K562 (cell line): ENCODE results near the gene RASGEF1C. TPM values are rescaled to one million over a fixed set of nuclear protein-coding genes. Genes with fewer than 3 reads are reported as not detected.

Experiments used
- ATAC-seq: fragments of 200-7000 bp; cut with Tn5 transposase; 3 replicates; pipeline ENCODE4 v1.9.1; 2020; ENCODE audit warnings: moderate library complexity
- BruUV-seq: library from RNA; stranded (reverse); fragments of 400-500 nt; replicated peaks from 2 replicates; lab custom pipeline; 2021; lab: Mats Ljungman, UMichigan
- CTCF ChIA-PET: fragments of 300-600 bp; formaldehyde crosslinking; extraction: SDS; loops from one replicate; lab custom pipeline; 2021; ENCODE audit warnings: low intra/inter-chr PET ratio; lab: Yijun Ruan, JAX
- POLR2A ChIA-PET: fragments of 300-600, 350-650 bp; sonication (Branson Sonifier 250); formaldehyde crosslinking; extraction: SDS; loops from one replicate; lab custom pipeline; 2021; ENCODE audit warnings: antibody characterized with exemption, inconsistent platforms; lab: Yijun Ruan, JAX
- DNase-seq, 4 experiments: peaks; one replicate each; pipeline versions ENCODE4 v3.0.0 to v3.0.0-alpha.2; 2011 to 2018; ENCODE audit warnings: low spot score in 3 of 4, mixed read lengths in 3 of 4; ENCODE audit errors: extremely low read depth in 1 of 4
- FAIRE-seq: peaks from 2 replicates; lab custom pipeline; 2011; peaks lifted over from hg19 to GRCh38; lab: Jason Lieb, UNC
- H2AFZ ChIP-seq: 2 replicates; pipeline ENCODE4 v1.6.0; 2011; ENCODE audit warnings: low read depth, low read length, control low read depth, inconsistent platforms
- H3K27ac ChIP-seq: fragments of 200-600 bp; 3 replicates; pipeline ENCODE4 v1.8.0; 2011; ENCODE audit warnings: low read depth, mild to moderate bottlenecking, control low read depth, inconsistent platforms, low read length, moderate library complexity, mixed read lengths; ENCODE audit errors: extremely low read depth
- H3K27me3 ChIP-seq, 2 experiments: fragments of 300-600 bp in 1 of 2; 2 replicates in 1 of 2; 3 replicates in 1 of 2; pipeline versions ENCODE4 v1.6.0 to v1.8.0; 2011; ENCODE audit warnings: inconsistent platforms in 2 of 2, low read length in 2 of 2, mild to moderate bottlenecking in 1 of 2, mixed read lengths in 1 of 2, moderate library complexity in 1 of 2; ENCODE audit not compliant: control insufficient read depth in 2 of 2, insufficient read depth in 2 of 2
- H3K36me3 ChIP-seq: fragments of 300-600 bp; 3 replicates; pipeline ENCODE4 v1.8.0; 2011; ENCODE audit warnings: mild to moderate bottlenecking, low read length, inconsistent platforms; ENCODE audit not compliant: control insufficient read depth, insufficient read depth
- H3K4me1 ChIP-seq, 2 experiments: fragments of 200-600 bp in 1 of 2; replicated peaks in 1 of 2; 2 replicates in 1 of 2; 3 replicates in 1 of 2; pipeline versions ENCODE4 v1.5.1 to v1.8.0; 2011; ENCODE audit warnings: inconsistent platforms in 2 of 2, low read length in 2 of 2, mild to moderate bottlenecking in 1 of 2, mixed read lengths in 1 of 2, moderate library complexity in 1 of 2; ENCODE audit not compliant: control insufficient read depth in 2 of 2, insufficient read depth in 2 of 2
- H3K4me2 ChIP-seq: 2 replicates; pipeline ENCODE4 v1.6.1; 2011; ENCODE audit warnings: low read length, control low read depth, inconsistent platforms, mixed read lengths; ENCODE audit not compliant: insufficient read depth
- H3K4me3 ChIP-seq: fragments of 200-600 bp; sonication (generic), shearing (Covaris generic); 2 replicates; pipeline ENCODE4 v1.5.1; 2016; ENCODE audit warnings: control low read depth, inconsistent platforms
- H3K79me2 ChIP-seq: fragments of 200-600 bp; 3 replicates; pipeline ENCODE4 v1.8.0; 2011; ENCODE audit warnings: low read length, inconsistent platforms; ENCODE audit not compliant: control insufficient read depth, insufficient read depth
- H3K9ac ChIP-seq, 2 experiments: 2 replicates each; pipeline versions ENCODE4 v1.6.0 to v1.6.1; 2011; ENCODE audit warnings: low read depth in 2 of 2, low read length in 2 of 2, control low read depth in 1 of 2, inconsistent platforms in 1 of 2, mild to moderate bottlenecking in 1 of 2, mixed read lengths in 1 of 2; ENCODE audit not compliant: insufficient read depth in 1 of 2
- H3K9me1 ChIP-seq: one replicate; pipeline ENCODE4 v1.6.0; 2011; ENCODE audit warnings: inconsistent platforms, mild to moderate bottlenecking, low read length, moderate library complexity; ENCODE audit not compliant: control insufficient read depth, insufficient read depth
- H3K9me3 ChIP-seq: replicated peaks from 2 replicates; pipeline ENCODE4 v1.5.1; 2011; ENCODE audit warnings: low read depth, low read length, inconsistent platforms; ENCODE audit not compliant: control insufficient read depth, insufficient read depth
- H4K20me1 ChIP-seq: replicated peaks from 2 replicates; pipeline ENCODE4 v1.6.1; 2011; ENCODE audit warnings: low read length, inconsistent platforms, mixed read lengths; ENCODE audit not compliant: control insufficient read depth, insufficient read depth
- CBFB ChIP-seq: sonication (generic); formaldehyde crosslinking; IDR thresholded peaks from 2 replicates; pipeline ENCODE4 v1.4.0; 2020; ENCODE audit warnings: mild to moderate bottlenecking, missing genetic modification reagents
- CEBPB ChIP-seq: fragments of 450-650 bp; IDR thresholded peaks from 2 replicates; pipeline ENCODE4 v1.6.1; 2016; ENCODE audit warnings: missing genetic modification characterization, missing compliant biosample characterization
- CGGBP1 ChIP-seq: fragments of 250-450 bp; sonication (Bioruptor Pico); IDR thresholded peaks from 2 replicates; pipeline ENCODE4 v1.9.0; 2021; ENCODE audit warnings: mild to moderate bottlenecking
- E2F4 ChIP-seq: sonication (generic); formaldehyde crosslinking; IDR thresholded peaks from 2 replicates; pipeline ENCODE4 v1.8.0; 2022; ENCODE audit warnings: mild to moderate bottlenecking, low read depth, missing genetic modification reagents
- ELF4 ChIP-seq: fragments of 450-650 bp; formaldehyde crosslinking; IDR thresholded peaks from 2 replicates; pipeline ENCODE4 v1.4.0; 2022; ENCODE audit warnings: missing genetic modification characterization
- FOXK2 ChIP-seq, 2 experiments: fragments of 450-650 bp; IDR thresholded peaks in 1 of 2; conservative IDR thresholded peaks in 1 of 2; 2 replicates each; pipeline ENCODE4 v1.6.1; 2016; ENCODE audit warnings: low read depth in 2 of 2, mild to moderate bottlenecking in 1 of 2
- FOXP1 ChIP-seq: sonication (generic); formaldehyde crosslinking; IDR thresholded peaks from 2 replicates; pipeline ENCODE4 v1.8.0; 2022; ENCODE audit warnings: mild to moderate bottlenecking, missing genetic modification reagents
- HOXB6 ChIP-seq: fragments of 250-450 bp; sonication (Bioruptor Pico); IDR thresholded peaks from 2 replicates; pipeline ENCODE4 v1.5.1; 2022; ENCODE audit warnings: mild to moderate bottlenecking, borderline replicate concordance
- NEUROD1 ChIP-seq: fragments of 150-350 bp; IDR thresholded peaks from 2 replicates; pipeline ENCODE4 v1.6.1; 2014; ENCODE audit warnings: borderline replicate concordance, low read length, low read depth; ENCODE audit not compliant: partially characterized antibody
- NFIC ChIP-seq: fragments of 450-650 bp; IDR thresholded peaks from 2 replicates; pipeline ENCODE4 v1.6.1; 2017; ENCODE audit warnings: mild to moderate bottlenecking, inconsistent platforms
- POLR3G ChIP-seq: IDR thresholded peaks from 2 replicates; pipeline ENCODE4 v1.6.1; 2011; ENCODE audit not compliant: insufficient read length, insufficient replicate concordance; ENCODE audit errors: extremely low read depth
- PURB ChIP-seq: sonication (generic); formaldehyde crosslinking; IDR thresholded peaks from 2 replicates; pipeline ENCODE4 v1.9.0; 2021; ENCODE audit warnings: low read depth, mild to moderate bottlenecking, missing genetic modification reagents
- RBM25 ChIP-seq: fragments of 200-400 bp; formaldehyde crosslinking; IDR thresholded peaks from 2 replicates; pipeline ENCODE4 v1.6.1; 2018; ENCODE audit warnings: low read length, low read depth, moderate library complexity; ENCODE audit not compliant: severe bottlenecking
- STAT5A ChIP-seq: IDR thresholded peaks from 2 replicates; pipeline ENCODE4 v1.6.1; 2012; ENCODE audit warnings: low read length, inconsistent platforms, borderline replicate concordance
- ZFP91 ChIP-seq: sonication (generic); formaldehyde crosslinking; IDR thresholded peaks from 2 replicates; pipeline ENCODE4 v1.8.0; 2022; ENCODE audit warnings: mild to moderate bottlenecking, missing genetic modification reagents
- ZNF165 ChIP-seq: fragments of 250-450 bp; sonication (Bioruptor Pico); IDR thresholded peaks from 2 replicates; pipeline ENCODE4 v1.4.0; 2020; ENCODE audit warnings: borderline replicate concordance
- ZNF239 ChIP-seq: fragments of 250-450 bp; sonication (Bioruptor Pico); IDR thresholded peaks from 2 replicates; pipeline ENCODE4 v1.4.0; 2020; ENCODE audit warnings: mild to moderate bottlenecking
- ZNF41 ChIP-seq: fragments of 250-450 bp; sonication (Bioruptor Pico); conservative IDR thresholded peaks from 2 replicates; pipeline ENCODE4 v1.4.0; 2020; ENCODE audit warnings: mild to moderate bottlenecking
- ZNF507 ChIP-seq: conservative IDR thresholded peaks from 2 replicates; pipeline ENCODE4 v1.6.1; 2017; ENCODE audit warnings: missing genetic modification characterization, missing compliant biosample characterization
- ZNF589 ChIP-seq: fragments of 200-800 bp; sonication (Bioruptor generic); IDR thresholded peaks from 2 replicates; pipeline ENCODE4 v1.6.1; 2016; ENCODE audit warnings: low read depth, missing genetic modification characterization, missing compliant biosample characterization
- WGBS: fragments of 100-300 bp; shearing (Covaris generic); methylation state at CpG from one replicate; pipeline ENCODE4 v1.1.6; 2016; ENCODE audit warnings: low coverage, mixed read lengths; ENCODE audit not compliant: insufficient coverage; ENCODE audit errors: missing lambda C conversion rate; 5-methylcytosine and 5-hydroxymethylcytosine counted together
- in situ Hi-C: fragments of 300-500 bp; cut with MboI; formaldehyde crosslinking; loops from 4 replicates; pipeline ENCODE4 v1.15.0; 2018; ENCODE audit warnings: inconsistent platforms, mixed read lengths
- intact Hi-C: fragments of 100-400 bp; cut with micrococcal nuclease; formaldehyde crosslinking; loops from 2 replicates; pipeline ENCODE4 v1.14.2; 2022
- polyA plus RNA-seq, 8 experiments: library from polyadenylated mRNA; depleted of rRNA in 4 of 8; stranded (reverse) in 5 of 8; unstranded in 3 of 8; fragments of >200 nt; fragmentation: Nextera tagmentation in 2 of 8; fragmentation: Illumina TruSeq in 1 of 8; extraction: Ambion mirVana in 2 of 8; extraction: Trizol in 1 of 8; gene quantifications; 2 replicates each; pipeline versions ENCODE4 v1.2.1 to v1.2.3, GENCODE V29; 2011 to 2014; ENCODE audit warnings: inconsistent platforms in 1 of 8, missing spikeins in 1 of 8
- total RNA-seq, 7 experiments: library from RNA; depleted of rRNA in 6 of 7; stranded (reverse); fragments of >200 nt in 6 of 7; fragmentation: Illumina TruSeq in 2 of 7; extraction: Trizol in 2 of 7; gene quantifications; 2 replicates each; pipeline versions ENCODE4 v1.2.1 to v1.2.3, GENCODE V29; 2011 to 2021; ENCODE audit warnings: low replicate concordance in 1 of 7

RASGEF1C gene
- total and polyA plus RNA-seq, 9 of the 15 experiments (the other 6 are each of a cell fraction or from before 2014, with no cell fraction given), result 0.04 to 1.1 (median 0.21) TPM; not detected in 4

GRCh38 chr5:180153991-180154390 is 55.0 kb downstream of the RASGEF1C start:
- Histone ChIP-seq H3K9me3 (no peaks in the 10 kb centered on the region), H2AFZ (no peak overlapping the region), H4K20me1 (no peaks in the 10 kb centered on the region), H3K9ac (no peak overlapping the region), H3K27me3 (peaks cover 25 to 38% of the 10 kb centered on the region in 2 experiments), H3K4me1 (no peaks in the 10 kb centered on the region), H3K9me1 (no peaks in the 10 kb centered on the region), H3K36me3 (no peaks in the 10 kb centered on the region), H3K4me3 (no peak overlapping the region), H3K27ac (no peak overlapping the region), H3K79me2 (no peaks in the 10 kb centered on the region), H3K4me2 (no peak overlapping the region)
- in situ Hi-C loops, result no loop called here
- no peak for FAIRE-seq
- no TSS peak for BruUV-seq
- 2% methylated on average over 6 of the region's 6 CpGs for WGBS
- intact Hi-C loops, result no loop called here
- ChIA-PET POLR2A (no interaction called here), CTCF (no interaction called here)
- TF ChIP-seq E2F4 (CRISPR knock-in tag) (no peak), CBFB (CRISPR knock-in tag) (no peak), PURB (CRISPR knock-in tag) (no peak), CEBPB (no peak), ZNF239 (CRISPR knock-in tag) (no peak), NEUROD1 (no peak), RBM25 (no peak), FOXK2 (conservative IDR thresholded peaks at IDR 0.05 in 1 of 2, IDR thresholded peaks at IDR 0.05 in 1 of 2; ENCODE audit: low read depth in 2 of 2) (no peak), HOXB6 (CRISPR knock-in tag) (no peak), FOXP1 (CRISPR knock-in tag) (no peak), POLR3G (no peak), CGGBP1 (CRISPR knock-in tag) (no peak), ZNF41 (CRISPR knock-in tag) (no peak), ELF4 (CRISPR knock-in tag) (no peak), ZNF507 (tag) (no peak), ZFP91 (CRISPR knock-in tag) (no peak), NFIC (no peak), ZNF165 (CRISPR knock-in tag) (no peak), ZNF589 (CRISPR knock-in tag) (no peak), STAT5A (no peak)
- no peak for ATAC-seq
- no peak for DNase-seq
